ENCODE data around the gene RPS6KL1. TPM values are rescaled to one million over a fixed set of nuclear protein-coding genes. Genes with fewer than 3 reads are reported as not detected.
"Not testable (repeated sequence)": the region's sequence is repeated elsewhere in the genome, so short reads cannot be mapped to it uniquely, and the experiment has no call there.

The RPS6KL1 gene
- total RNA-seq, 1 donor from 2014 or later, result 248 TPM

GRCh38 chr14:74936731-74937130 lies 13.7 kb upstream of the RPS6KL1 start:
- Mint-ChIP-seq H3K36me3 (ENCODE audit: unreplicated experiment) (no peaks in the 10 kb centered on the region), H3K4me3 (ENCODE audit: unreplicated experiment) (no peak overlapping the region), H3K27me3 (ENCODE audit: unreplicated experiment) (peaks cover 5% of the 10 kb centered on the region), H3K4me1 (ENCODE audit: low read depth, unreplicated experiment) (peaks cover 43% of the 10 kb centered on the region), H3K9me3 (ENCODE audit: unreplicated experiment) (peaks cover 9% of the 10 kb centered on the region), H3K27ac (ENCODE audit: unreplicated experiment) (peak overlapping the region; percentile 28)
- DNase-seq, result no peak
- TF ChIP-seq, protein P1, sequence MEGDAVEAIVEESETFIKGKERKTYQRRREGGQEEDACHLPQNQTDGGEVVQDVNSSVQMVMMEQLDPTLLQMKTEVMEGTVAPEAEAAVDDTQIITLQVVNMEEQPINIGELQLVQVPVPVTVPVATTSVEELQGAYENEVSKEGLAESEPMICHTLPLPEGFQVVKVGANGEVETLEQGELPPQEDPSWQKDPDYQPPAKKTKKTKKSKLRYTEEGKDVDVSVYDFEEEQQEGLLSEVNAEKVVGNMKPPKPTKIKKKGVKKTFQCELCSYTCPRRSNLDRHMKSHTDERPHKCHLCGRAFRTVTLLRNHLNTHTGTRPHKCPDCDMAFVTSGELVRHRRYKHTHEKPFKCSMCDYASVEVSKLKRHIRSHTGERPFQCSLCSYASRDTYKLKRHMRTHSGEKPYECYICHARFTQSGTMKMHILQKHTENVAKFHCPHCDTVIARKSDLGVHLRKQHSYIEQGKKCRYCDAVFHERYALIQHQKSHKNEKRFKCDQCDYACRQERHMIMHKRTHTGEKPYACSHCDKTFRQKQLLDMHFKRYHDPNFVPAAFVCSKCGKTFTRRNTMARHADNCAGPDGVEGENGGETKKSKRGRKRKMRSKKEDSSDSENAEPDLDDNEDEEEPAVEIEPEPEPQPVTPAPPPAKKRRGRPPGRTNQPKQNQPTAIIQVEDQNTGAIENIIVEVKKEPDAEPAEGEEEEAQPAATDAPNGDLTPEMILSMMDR (IDR thresholded peaks at IDR 0.05; ENCODE audit: partially characterized antibody, unreplicated experiment), result no peak

DNA sequence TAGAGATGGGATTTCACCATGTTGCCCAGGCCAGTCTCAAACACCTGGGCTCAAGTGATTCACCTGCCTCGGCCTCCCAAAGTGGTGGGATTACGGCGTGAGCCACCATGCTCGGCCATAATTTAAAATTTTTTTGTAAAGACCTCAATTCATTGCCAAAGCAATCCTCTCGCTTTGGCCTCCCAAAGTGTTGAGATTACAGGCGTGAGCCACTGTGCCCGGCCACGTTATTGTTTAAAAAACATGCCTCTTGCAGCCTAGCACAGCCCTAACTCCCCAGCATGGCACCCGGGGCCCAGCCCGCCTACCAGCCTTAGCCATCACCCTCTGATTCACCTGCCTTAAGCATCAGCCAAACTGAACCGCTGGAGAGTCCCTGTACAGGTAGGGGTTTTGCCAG lies 13.1 kb upstream of the RPS6KL1 start:
- Mint-ChIP-seq H3K27me3 (ENCODE audit: unreplicated experiment) (peaks cover 5% of the 10 kb centered on the region), H3K27ac (ENCODE audit: unreplicated experiment) (no peak overlapping the region), H3K4me3 (ENCODE audit: unreplicated experiment) (no peak overlapping the region), H3K9me3 (ENCODE audit: unreplicated experiment) (peaks cover 9% of the 10 kb centered on the region), H3K36me3 (ENCODE audit: unreplicated experiment) (no peaks in the 10 kb centered on the region), H3K4me1 (ENCODE audit: low read depth, unreplicated experiment) (peaks cover 40% of the 10 kb centered on the region)
- DNase-seq, result no peak
- TF ChIP-seq, protein P1 (IDR thresholded peaks at IDR 0.05; ENCODE audit: partially characterized antibody, unreplicated experiment), result no peak

GRCh38 chr14:74935360-74935680 lies 12.3 kb upstream of the RPS6KL1 start:
- DNase-seq, result no peak
- Mint-ChIP-seq H3K9me3 (ENCODE audit: unreplicated experiment) (peaks cover 9% of the 10 kb centered on the region), H3K36me3 (ENCODE audit: unreplicated experiment) (no peaks in the 10 kb centered on the region), H3K4me1 (ENCODE audit: low read depth, unreplicated experiment) (peaks cover 39% of the 10 kb centered on the region), H3K27ac (ENCODE audit: unreplicated experiment) (peak overlapping the region; percentile 79), H3K4me3 (ENCODE audit: unreplicated experiment) (peak overlapping the region; percentile 42), H3K27me3 (ENCODE audit: unreplicated experiment) (peaks cover 5% of the 10 kb centered on the region)
- TF ChIP-seq, protein P1 (IDR thresholded peaks at IDR 0.05; ENCODE audit: partially characterized antibody, unreplicated experiment), result no peak

DNA sequence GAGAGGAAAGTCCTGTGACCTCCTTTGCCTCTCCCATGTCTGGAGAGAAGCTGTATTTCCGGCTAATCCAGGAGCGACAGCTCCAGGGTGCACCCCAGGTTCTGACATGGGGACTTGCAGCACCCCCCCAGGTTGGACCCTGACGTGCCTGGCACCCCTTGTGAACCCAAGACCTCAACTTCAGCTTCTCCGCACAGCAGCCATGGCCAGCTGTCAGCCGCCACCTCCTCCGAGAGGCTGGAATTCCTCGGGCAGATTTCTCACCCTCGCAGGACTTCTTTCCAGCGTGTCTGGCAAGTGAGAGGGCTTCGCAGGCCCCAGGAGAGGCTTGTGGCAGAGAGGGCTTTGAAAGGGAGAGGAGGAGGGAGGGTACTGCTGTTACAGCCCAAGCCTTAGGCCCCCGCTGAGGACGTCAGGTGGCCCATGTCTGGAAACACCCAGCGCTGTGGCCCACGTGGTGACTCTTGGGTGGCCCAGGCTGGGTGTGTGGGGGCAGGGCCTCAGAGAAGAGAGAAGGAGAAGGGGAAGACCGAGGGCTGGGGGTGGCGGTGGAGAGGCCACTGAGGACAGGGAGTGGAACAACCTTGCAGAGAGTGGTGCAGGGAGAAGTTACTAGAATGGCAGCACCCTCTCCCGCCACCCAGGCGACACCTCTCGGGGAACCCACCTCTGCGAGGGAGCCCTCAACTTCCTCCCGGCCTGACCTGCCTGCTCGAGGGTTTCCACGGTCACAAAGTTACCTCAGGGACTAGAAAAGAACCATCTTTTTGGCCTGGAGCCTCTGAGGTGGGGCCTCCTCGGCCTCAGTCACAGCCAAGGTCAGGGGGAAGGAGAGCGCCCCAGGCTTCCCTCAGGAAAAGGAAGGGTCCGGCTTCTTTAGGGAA lies 11.7 kb upstream of the RPS6KL1 start:
- Mint-ChIP-seq H3K27me3 (ENCODE audit: unreplicated experiment) (peaks cover 5% of the 10 kb centered on the region), H3K4me1 (ENCODE audit: low read depth, unreplicated experiment) (peaks cover 36% of the 10 kb centered on the region)

DNA sequence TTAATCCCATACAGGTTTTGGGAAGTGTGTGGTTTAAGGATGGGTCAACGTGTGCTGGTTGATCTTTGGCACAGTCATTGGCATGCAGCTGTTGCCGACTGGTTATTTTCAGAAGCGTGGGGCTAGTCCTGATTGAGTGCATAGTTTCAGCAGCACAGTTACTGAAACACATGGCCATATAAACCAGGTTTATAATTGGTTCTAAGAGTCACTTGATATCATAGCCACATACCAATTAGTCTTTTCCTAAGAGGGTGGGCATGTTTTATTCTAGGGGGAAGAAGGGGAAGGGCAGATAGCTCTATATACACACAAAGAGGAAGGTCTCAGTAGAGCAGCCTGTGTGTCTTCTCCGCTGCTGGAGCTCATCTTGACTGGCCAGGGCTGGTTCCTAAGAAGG lies 11.0 kb upstream of the RPS6KL1 start:
- H3K4me3 Mint-ChIP-seq (ENCODE audit: unreplicated experiment), result peak overlapping the region; percentile 42
- H3K27me3 Mint-ChIP-seq (ENCODE audit: unreplicated experiment), result peaks cover 5% of the 10 kb centered on the region
- TF ChIP-seq, protein P1 (IDR thresholded peaks at IDR 0.05; ENCODE audit: partially characterized antibody, unreplicated experiment), result no peak
- H3K36me3 Mint-ChIP-seq (ENCODE audit: unreplicated experiment), result no peaks in the 10 kb centered on the region
- peak overlapping the region; percentile 79 for H3K27ac Mint-ChIP-seq (ENCODE audit: unreplicated experiment)
- H3K9me3 Mint-ChIP-seq (ENCODE audit: unreplicated experiment), result peaks cover 9% of the 10 kb centered on the region
- DNase-seq, result no peak
- H3K4me1 Mint-ChIP-seq (ENCODE audit: low read depth, unreplicated experiment), result peaks cover 30% of the 10 kb centered on the region

More for the DNA sequence above, 11.7 kb upstream of the RPS6KL1 start:
- peak overlapping the region; percentile 79 for H3K27ac Mint-ChIP-seq (ENCODE audit: unreplicated experiment)
- H3K4me3 Mint-ChIP-seq (ENCODE audit: unreplicated experiment), result peak overlapping the region; percentile 42
- TF ChIP-seq, protein P1 (IDR thresholded peaks at IDR 0.05; ENCODE audit: partially characterized antibody, unreplicated experiment), result no peak
- H3K9me3 Mint-ChIP-seq (ENCODE audit: unreplicated experiment), result peaks cover 9% of the 10 kb centered on the region
- DNase-seq, result peak; percentile 67
- no peaks in the 10 kb centered on the region for H3K36me3 Mint-ChIP-seq (ENCODE audit: unreplicated experiment)

DNA sequence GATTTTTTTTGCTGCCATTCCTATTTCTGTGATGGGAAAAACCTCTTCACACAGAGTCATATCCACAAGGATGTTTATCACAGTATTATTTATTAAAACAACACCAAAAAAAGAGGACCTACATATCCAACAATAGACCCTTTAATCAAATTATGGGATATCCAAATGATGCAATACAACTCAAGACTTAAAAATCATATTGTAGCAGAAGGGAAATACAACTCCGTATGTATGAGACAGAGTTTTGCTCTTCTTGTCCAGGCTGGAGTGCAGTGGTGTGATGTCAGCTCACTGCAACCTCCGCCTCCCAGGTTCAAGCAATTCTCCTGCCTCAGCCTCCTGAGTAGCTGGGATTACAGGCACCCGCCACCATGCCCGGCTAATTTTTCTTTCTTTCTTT lies 9.9 kb upstream of the RPS6KL1 start:
- not testable (repeated sequence) for H3K4me3 Mint-ChIP-seq (ENCODE audit: unreplicated experiment); H3K27me3 Mint-ChIP-seq (ENCODE audit: unreplicated experiment); H3K9me3 Mint-ChIP-seq (ENCODE audit: unreplicated experiment); H3K36me3 Mint-ChIP-seq (ENCODE audit: unreplicated experiment); DNase-seq; H3K27ac Mint-ChIP-seq (ENCODE audit: unreplicated experiment)
- H3K4me1 Mint-ChIP-seq (ENCODE audit: low read depth, unreplicated experiment), result peaks cover 28% of the 10 kb centered on the region

Data from glutamatergic neuron (in vitro differentiated cells).